Osteoblast (primary cell): Measurements from ENCODE around the gene TMEM178B. TPM values are rescaled to one million over a fixed set of nuclear protein-coding genes. Genes with fewer than 3 reads are reported as not detected.

Experiments used
- DNase-seq: peaks from one replicate; pipeline ENCODE4 v3.0.0; 2011; ENCODE audit warnings: low spot score, mixed read lengths; ENCODE audit not compliant: insufficient read length; ENCODE audit errors: missing footprints
- H2AFZ ChIP-seq: 2 replicates; pipeline ENCODE4 v1.6.0; 2011; ENCODE audit warnings: mild to moderate bottlenecking, low read length
- H3K27ac ChIP-seq: 2 replicates; pipeline ENCODE4 v1.5.1; 2011; ENCODE audit warnings: mild to moderate bottlenecking, low read depth, low read length, moderate library complexity
- H3K27me3 ChIP-seq: 2 replicates; pipeline ENCODE4 v1.6.0; 2012; ENCODE audit warnings: mild to moderate bottlenecking, control low read depth, inconsistent platforms, low read length, moderate library complexity; ENCODE audit not compliant: insufficient read depth
- H3K36me3 ChIP-seq: 2 replicates; pipeline ENCODE4 v1.5.1; 2011; ENCODE audit warnings: mild to moderate bottlenecking, low read length, control low read depth, moderate library complexity; ENCODE audit not compliant: insufficient read depth
- H3K4me1 ChIP-seq: 2 replicates; pipeline ENCODE4 v1.5.1; 2011; ENCODE audit warnings: mild to moderate bottlenecking, low read length, control low read depth, moderate library complexity; ENCODE audit not compliant: insufficient read depth
- H3K4me2 ChIP-seq: 2 replicates; pipeline ENCODE4 v1.6.0; 2011; ENCODE audit warnings: mild to moderate bottlenecking, low read length; ENCODE audit not compliant: insufficient read depth
- H3K4me3 ChIP-seq: fragments of 200-600 bp; sonication (generic); 3 replicates; pipeline ENCODE4 v1.5.1; 2012; ENCODE audit warnings: mild to moderate bottlenecking, low read length, inconsistent platforms; ENCODE audit not compliant: insufficient read depth
- H3K79me2 ChIP-seq: 2 replicates; pipeline ENCODE4 v1.6.0; 2012; ENCODE audit warnings: mild to moderate bottlenecking, low read length, control low read depth, inconsistent platforms; ENCODE audit not compliant: insufficient read depth
- H3K9me3 ChIP-seq: 2 replicates; pipeline ENCODE4 v1.5.1; 2011; ENCODE audit warnings: low read depth, low read length, control low read depth
- H4K20me1 ChIP-seq: 2 replicates; pipeline ENCODE4 v1.6.0; 2012; ENCODE audit warnings: mild to moderate bottlenecking, low read length, control low read depth; ENCODE audit not compliant: insufficient read depth
- CTCF ChIP-seq: IDR thresholded peaks from 2 replicates; pipeline ENCODE4 v1.5.1; 2011; ENCODE audit warnings: mild to moderate bottlenecking, low read depth, low read length, moderate library complexity; ENCODE audit errors: extremely low read depth
- total RNA-seq: library from RNA; depleted of rRNA; stranded (reverse); fragments of >200 nt; gene quantifications from 2 replicates; pipeline ENCODE4 v1.2.3, GENCODE V29; 2012

Gene TMEM178B
- total RNA-seq, 1 donor, result 1.1 TPM

- Histone ChIP-seq H4K20me1 (no peaks in the 10 kb centered on the region), H3K9me3 (no peaks in the 10 kb centered on the region), H3K27me3 (no peaks in the 10 kb centered on the region), H3K4me3 (no peak overlapping the region), H3K36me3 (no peaks in the 10 kb centered on the region), H3K27ac (no peak overlapping the region), H3K79me2 (no peaks in the 10 kb centered on the region), H3K4me2 (no peak overlapping the region), H2AFZ (no peak overlapping the region), H3K4me1 (no peaks in the 10 kb centered on the region)
- no peak for DNase-seq
- no peak for TF ChIP-seq CTCF
These were observed 269.0 kb downstream of the TMEM178B start for GRCh38 chr7:141342621-141343408.

GRCh38 chr7:141344153-141344935 lies 270.5 kb downstream of the TMEM178B start:
- Histone ChIP-seq H3K27ac (no peak overlapping the region), H3K79me2 (no peaks in the 10 kb centered on the region), H3K9me3 (no peaks in the 10 kb centered on the region), H3K4me3 (no peak overlapping the region), H2AFZ (no peak overlapping the region), H3K36me3 (no peaks in the 10 kb centered on the region), H3K4me1 (no peaks in the 10 kb centered on the region), H3K27me3 (no peaks in the 10 kb centered on the region), H3K4me2 (no peak overlapping the region), H4K20me1 (no peaks in the 10 kb centered on the region)
- TF ChIP-seq CTCF, result no peak
- DNase-seq, result no peak

GRCh38 chr7:141348728-141349127 lies 274.9 kb downstream of the TMEM178B start:
- H2AFZ ChIP-seq, result no peak overlapping the region
- H3K27ac ChIP-seq, result no peak overlapping the region

More at GRCh38 chr7:141348728-141349127, 274.9 kb downstream of the TMEM178B start:
- Histone ChIP-seq H3K4me2 (no peak overlapping the region), H3K9me3 (no peaks in the 10 kb centered on the region), H3K36me3 (no peaks in the 10 kb centered on the region), H3K79me2 (no peaks in the 10 kb centered on the region), H4K20me1 (no peaks in the 10 kb centered on the region), H3K4me1 (peaks cover under 1% of the 10 kb centered on the region), H3K4me3 (no peak overlapping the region), H3K27me3 (no peaks in the 10 kb centered on the region)
- no peak for DNase-seq
- no peak for TF ChIP-seq CTCF
